A549 (cell line): Measurements from ENCODE around the gene MYO3A.

ENCODE experiments used
- CHD2 ChIP-seq: fragments of 150-350 bp; IDR thresholded peaks from 2 replicates; pipeline ENCODE4 v1.6.1; 2014; ENCODE audit warnings: low read length; ENCODE audit not compliant: partially characterized antibody
- EP300 ChIP-seq, 2 experiments: fragments of >200 bp; sonication (Bioruptor Twin); formaldehyde crosslinking; IDR thresholded peaks; 2 replicates in 1 of 2; 3 replicates in 1 of 2; pipeline ENCODE4 v1.6.1; 2016 to 2017
- FOSB ChIP-seq: fragments of 250-450 bp; sonication (Bioruptor Pico); IDR thresholded peaks from 2 replicates; pipeline ENCODE4 v1.5.0; 2020; ENCODE audit warnings: mild to moderate bottlenecking, moderate library complexity
- HDAC2 ChIP-seq: fragments of 200-600 bp; sonication (generic); IDR thresholded peaks from 2 replicates; pipeline ENCODE4 v1.6.1; 2016
- HOXB13 ChIP-seq: fragments of 250-450 bp; sonication (Bioruptor Pico); IDR thresholded peaks from 2 replicates; pipeline ENCODE4 v1.5.0; 2020; ENCODE audit warnings: low read depth, mild to moderate bottlenecking, moderate library complexity
- NR3C1 ChIP-seq: fragments of >200 bp; sonication (Bioruptor Twin); formaldehyde crosslinking; IDR thresholded peaks from 3 replicates; pipeline ENCODE4 v1.6.1; 2017
- RAD21 ChIP-seq, 2 experiments: fragments of >200 bp in 1 of 2; sonication (Bioruptor Twin) in 1 of 2; formaldehyde crosslinking in 1 of 2; IDR thresholded peaks in 1 of 2; conservative IDR thresholded peaks in 1 of 2; 2 replicates in 1 of 2; 3 replicates in 1 of 2; pipeline ENCODE4 v1.6.1; 2012 to 2018; ENCODE audit warnings: inconsistent platforms in 1 of 2
- REST ChIP-seq: fragments of 200-600 bp; sonication (generic); IDR thresholded peaks from 2 replicates; pipeline ENCODE4 v1.6.1; 2016; ENCODE audit warnings: antibody characterized with exemption, mild to moderate bottlenecking, moderate library complexity
- ZNF302 ChIP-seq: fragments of 250-450 bp; sonication (Bioruptor Pico); IDR thresholded peaks from 2 replicates; pipeline ENCODE4 v1.9.0; 2021; ENCODE audit warnings: inconsistent platforms, mild to moderate bottlenecking, moderate library complexity

DNA sequence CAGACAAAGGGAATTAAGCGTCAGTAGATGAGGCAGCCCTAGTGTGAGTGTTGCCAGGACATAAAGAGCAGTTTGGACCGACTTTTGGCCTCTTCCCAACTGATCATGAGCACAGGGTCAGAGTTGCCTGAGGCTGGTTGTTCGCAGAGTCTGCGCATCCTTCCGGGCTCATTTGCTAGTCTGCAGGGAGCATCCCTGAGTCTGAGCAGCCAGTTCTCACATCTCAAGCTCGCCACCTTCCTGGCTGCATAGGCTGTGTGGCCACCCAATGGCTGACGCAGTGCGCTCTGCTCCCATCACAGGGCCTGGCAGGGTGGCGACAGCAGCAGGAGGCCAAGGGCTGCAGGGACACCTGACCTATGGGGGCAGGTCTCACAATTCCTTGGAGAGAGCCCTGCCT lies 287.5 kb downstream of the MYO3A start:
- TF ChIP-seq FOSB (CRISPR knock-in tag), result no peak
- TF ChIP-seq ZNF302 (CRISPR knock-in tag), result no peak
- no peak for TF ChIP-seq HOXB13 (CRISPR knock-in tag)
- TF ChIP-seq REST, result no peak
- no peak for TF ChIP-seq HDAC2
- no peak for TF ChIP-seq RAD21 (conservative IDR thresholded peaks at IDR 0.05 in 1 of 2, IDR thresholded peaks at IDR 0.05 in 1 of 2)
- TF ChIP-seq NR3C1, result no peak
- no peak for TF ChIP-seq CHD2
- no peak for TF ChIP-seq EP300 (IDR thresholded peaks at IDR 0.05)
